ENCODE measurements around the gene MCL1. TPM values are rescaled to one million over a fixed set of nuclear protein-coding genes. Genes with fewer than 3 reads are reported as not detected.

MCL1 gene
- polyA plus RNA-seq, 2 of the 4 experiments (the other 2 are of a cell fraction), result 80.0 to 202 TPM

GRCh38 chr1:150537732-150538684, 41.4 kb downstream of the MCL1 start (continued):
- no peak for TF ChIP-seq JUN (IDR thresholded peaks at IDR 0.05)
- TF ChIP-seq BHLHE40 (IDR thresholded peaks at IDR 0.05; ENCODE audit: low read depth, low read length), result no peak
- no peak for TF ChIP-seq REST (IDR thresholded peaks at IDR 0.05)
- TF ChIP-seq BCL3 (IDR thresholded peaks at IDR 0.05), result no peak
- TF ChIP-seq TP53 (CRISPR knock-in tag; IDR thresholded peaks at IDR 0.05), result no peak
- TF ChIP-seq ZFP36 (IDR thresholded peaks at IDR 0.05; ENCODE audit: borderline replicate concordance, partially characterized antibody), result no peak
- TF ChIP-seq EHF (CRISPR knock-in tag; IDR thresholded peaks at IDR 0.05), result no peak
- no peak for TF ChIP-seq HOXB5 (CRISPR knock-in tag; IDR thresholded peaks at IDR 0.05)

GRCh38 chr1:150536836-150537731, 42.3 kb downstream of the MCL1 start:
- Histone ChIP-seq H3K27ac (peak overlapping the region in 1 of 2 experiments; percentile 73; a peak in 3 of 6 replicates), H3K9me3 (no peaks in the 10 kb centered on the region), H3K4me3 (no peak overlapping the region), H3K4me1 (peaks cover 37% of the 10 kb centered on the region), H3K4me2 (no peak overlapping the region)
- ATAC-seq, result no peak; a peak in 2 of 6 replicates
- no peak for DNase-seq (ENCODE audit: low read depth in 1 of 2, low spot score in 1 of 2)
- CTCF ChIA-PET, result interaction anchor here (0.8 to 1.9 kb wide), 6 partner anchors 9 to 79 kb away, joined by 3 to 9 read pairs (median 3); no protein-coding TSS in a partner anchor
- WGBS (ENCODE audit: missing lambda C conversion rate), result 87% methylated on average over 12 of the region's 12 CpGs
- POLR2A ChIA-PET, result interaction anchor here (0.8 to 0.9 kb wide), 2 partner anchors 12 to 43 kb away, joined by 3 to 5 read pairs; partner anchors contain the start of gene MCL1
- FAIRE-seq, result no peak
- TF ChIP-seq CHD2 (IDR thresholded peaks at IDR 0.05; ENCODE audit: low read length, partially characterized antibody), result no peak
- TF ChIP-seq ELK1 (IDR thresholded peaks at IDR 0.05; ENCODE audit: low read depth, low read length), result no peak

- no peaks in the 10 kb centered on the region for H3K9me3 ChIP-seq
- H3K4me3 ChIP-seq, result no peak overlapping the region
- FAIRE-seq (no peak), DNase-seq (ENCODE audit: low read depth in 1 of 2, low spot score in 1 of 2) (peak in 1 of 2 experiments; percentile 50), ATAC-seq (no peak)
- H3K27ac ChIP-seq, result peak overlapping the region in 1 of 2 experiments; percentile 34; a peak in 1 of 6 replicates
- H3K4me1 ChIP-seq, result peaks cover 37% of the 10 kb centered on the region
- peak overlapping the region; percentile 38 for H3K4me2 ChIP-seq
- TF ChIP-seq ATOH8 (CRISPR knock-in tag; IDR thresholded peaks at IDR 0.05; ENCODE audit: low read depth) (no peak), GATA3 (IDR thresholded peaks at IDR 0.05; ENCODE audit: borderline replicate concordance) (no peak), RNF2 (IDR thresholded peaks at IDR 0.05; ENCODE audit: borderline replicate concordance, low read depth) (no peak), ZSCAN20 (CRISPR knock-in tag; IDR thresholded peaks at IDR 0.05) (no peak), KDM5A (IDR thresholded peaks at IDR 0.05) (no peak), EHF (CRISPR knock-in tag; IDR thresholded peaks at IDR 0.05) (no peak)
- POLR2A ChIA-PET, result interaction anchor here (0.9 kb wide), 1 partner anchor 10 kb away, joined by 3 read pairs; no protein-coding TSS in a partner anchor
- CTCF ChIA-PET, result interaction anchor here (0.8 to 7.3 kb wide), 10 partner anchors 10 to 280 kb away, joined by 3 to 114 read pairs (median 4); partner anchors contain the start of genes ADAMTSL4, ECM1 and FALEC
- 77% methylated on average over 14 of the region's 14 CpGs for WGBS (ENCODE audit: missing lambda C conversion rate)
These were observed 43.7 kb downstream of the MCL1 start for GRCh38 chr1:150535511-150536287.

Data from A549 (cell line).